Measurements from ENCODE around the gene SATB1. TPM values are rescaled to one million over a fixed set of nuclear protein-coding genes. Genes with fewer than 3 reads are reported as not detected.

Gene SATB1
- total and polyA plus RNA-seq, 2 of the 8 experiments (the other 6 are each of a cell fraction or from before 2014, with no cell fraction given), result 18.8 to 28.0 TPM

- H3K18ac ChIP-seq (ENCODE audit: extremely low read depth, low read length), result no peak overlapping the region
- no peaks in the 10 kb centered on the region for H3K9me3 ChIP-seq (ENCODE audit: insufficient read depth in 2 of 2, low read depth in 1 of 2, low read length in 1 of 2)
- H3K27me3 ChIP-seq (replicated peaks in 1 of 4; ENCODE audit: control insufficient read depth in 3 of 4, extremely low read depth in 1 of 4, insufficient read depth in 3 of 4, low read length in 3 of 4), result no peaks in the 10 kb centered on the region
- no peak overlapping the region for H2BK15ac ChIP-seq (ENCODE audit: low read length)
- H4K8ac ChIP-seq (ENCODE audit: extremely low read depth, insufficient read depth, low read length), result no peak overlapping the region
- H2BK120ac ChIP-seq (replicated peaks; ENCODE audit: low read depth, low read length), result no peak overlapping the region
- WGBS, 2 experiments (ENCODE audit: extremely low coverage in 1 of 2, insufficient coverage in 1 of 2, insufficient read length in 1 of 2, insufficient replicate concordance in 2 of 2, low coverage in 1 of 2, low lambda C conversion rate in 2 of 2, missing lambda C conversion rate in 1 of 2), result 94% methylated on average over 2 of the region's 2 CpGs; no CpG with 5 or more reads in 1 of the 2 experiments
- ChIA-PET POLR2A (ENCODE audit: partially characterized antibody) (no interaction called here), CTCF (ENCODE audit: partially characterized antibody) (interaction anchor here (1.1 kb wide), 1 partner anchor 11 kb away, joined by 3 read pairs; no protein-coding TSS in a partner anchor)
- H3K4me2 ChIP-seq (ENCODE audit: insufficient read depth in 1 of 2, low read depth in 2 of 2, low read length in 2 of 2), result no peak overlapping the region
- H3K4me3 ChIP-seq (ENCODE audit: extremely low read depth in 1 of 4, insufficient read depth in 2 of 4, low read depth in 3 of 4, low read length in 4 of 4), result no peak overlapping the region
- TF ChIP-seq GABPA (IDR thresholded peaks at IDR 0.05; ENCODE audit: borderline replicate concordance, insufficient read depth, low read length) (no peak), SUZ12 (IDR thresholded peaks at IDR 0.05; ENCODE audit: low read length) (no peak), POU5F1 (IDR thresholded peaks at IDR 0.05; ENCODE audit: low read depth, low read length) (no peak), NANOG (IDR thresholded peaks at IDR 0.05; ENCODE audit: insufficient read depth, low read depth, low read length, poor library complexity, severe bottlenecking) (no peak), TCF12 (IDR thresholded peaks at IDR 0.05; ENCODE audit: low read depth, low read length) (no peak), SP2 (IDR thresholded peaks at IDR 0.05; ENCODE audit: low read length) (no peak), SIRT6 (IDR thresholded peaks at IDR 0.05; ENCODE audit: low read length) (no peak), SP1 (IDR thresholded peaks at IDR 0.05; ENCODE audit: low read depth, low read length) (no peak), MAFK (IDR thresholded peaks at IDR 0.05; ENCODE audit: low read depth, low read length) (no peak), SAP30 (IDR thresholded peaks at IDR 0.05; ENCODE audit: insufficient read depth, insufficient replicate concordance, low read length) (no peak), RFX5 (IDR thresholded peaks at IDR 0.05; ENCODE audit: borderline replicate concordance, low read depth, low read length) (no peak), CEBPB (IDR thresholded peaks at IDR 0.05; ENCODE audit: low read depth, low read length) (no peak), CTBP2 (IDR thresholded peaks at IDR 0.05; ENCODE audit: borderline replicate concordance, insufficient read depth, insufficient read length, low read length) (no peak), SIX5 (IDR thresholded peaks at IDR 0.05; ENCODE audit: low read depth, low read length) (no peak), TAF1 (IDR thresholded peaks at IDR 0.05; ENCODE audit: low read depth, low read length) (no peak)
- H2BK12ac ChIP-seq (ENCODE audit: low read depth, low read length), result no peak overlapping the region
- no peak overlapping the region for H2AFZ ChIP-seq (ENCODE audit: low read length)
- FAIRE-seq (no peak), DNase-seq (ENCODE audit: low read depth in 1 of 2, low spot score in 2 of 2) (no peak)
- H3K14ac ChIP-seq (ENCODE audit: insufficient read length), result no peak overlapping the region
- H3K23me2 ChIP-seq (ENCODE audit: low read depth, low read length), result no peaks in the 10 kb centered on the region
- H3K4me1 ChIP-seq (replicated peaks in 1 of 4; ENCODE audit: control insufficient read depth in 3 of 4, insufficient read depth in 4 of 4, low read length in 3 of 4), result peaks cover 0 to 8% (median 4%) of the 10 kb centered on the region in 4 experiments; a peak in 5 of 7 replicates
- H4K91ac ChIP-seq (replicated peaks; ENCODE audit: insufficient read length, low read length), result no peak overlapping the region
- H3K79me1 ChIP-seq (ENCODE audit: low read depth, low read length), result no peaks in the 10 kb centered on the region
- H2BK5ac ChIP-seq (ENCODE audit: low read depth, low read length), result no peak overlapping the region
- no peak overlapping the region for H3K27ac ChIP-seq (ENCODE audit: low read depth, low read length)
- no peaks in the 10 kb centered on the region for H3K79me2 ChIP-seq (ENCODE audit: control insufficient read depth in 1 of 2, insufficient read depth in 2 of 2, low read length in 2 of 2)
- H2AK5ac ChIP-seq (ENCODE audit: low read depth, low read length), result no peak overlapping the region
- no peaks in the 10 kb centered on the region for H3K36me3 ChIP-seq (ENCODE audit: control insufficient read depth in 2 of 4, insufficient read depth in 4 of 4, low read length in 3 of 4)
- H3K4ac ChIP-seq (replicated peaks; ENCODE audit: insufficient read length, low read depth, low read length), result no peak overlapping the region
- no peak overlapping the region for H3K9ac ChIP-seq (replicated peaks in 1 of 4; ENCODE audit: extremely low read depth in 1 of 4, low read depth in 3 of 4, low read length in 3 of 4)
- no peak overlapping the region for H4K5ac ChIP-seq (ENCODE audit: insufficient read length, low read depth, low read length)
- no peak overlapping the region for H2BK20ac ChIP-seq (ENCODE audit: low read length)
- H3K56ac ChIP-seq (replicated peaks; ENCODE audit: insufficient read length, low read depth, low read length), result no peak overlapping the region
- H3K23ac ChIP-seq (ENCODE audit: insufficient read length), result no peak overlapping the region
- H4K20me1 ChIP-seq (replicated peaks in 1 of 2; ENCODE audit: control insufficient read depth in 1 of 2, insufficient read depth in 2 of 2, low read length in 2 of 2), result no peaks in the 10 kb centered on the region
Measured at GRCh38 chr3:18378218-18378617, 46.9 kb downstream of the SATB1 start.

Measured in H1 (cell line).